PC-9 (cell line): ENCODE data around the gene PSME4. TPM values are rescaled to one million over a fixed set of nuclear protein-coding genes. Genes with fewer than 3 reads are reported as not detected.

Experiments
- BruUV-seq: library from RNA; stranded (reverse); fragments of 400-500 nt; replicated peaks from 2 replicates; lab custom pipeline; 2021; lab: Mats Ljungman, UMichigan
- CTCF ChIA-PET: fragments of 300-600 bp; sonication (Branson Sonifier 250); formaldehyde crosslinking; loops from one replicate; lab custom pipeline; 2022; ENCODE audit warnings: antibody characterized with exemption; lab: Charles Lee
- POLR2A ChIA-PET: fragments of 300-600 bp; sonication (Branson Sonifier 250); formaldehyde crosslinking; loops from one replicate; lab custom pipeline; 2022; ENCODE audit warnings: antibody characterized with exemption; ENCODE audit not compliant: unreplicated experiment; lab: Charles Lee
- DNase-seq, 2 experiments: peaks; one replicate each; pipeline versions ENCODE4 v3.0.0 to v3.0.0-alpha.2; 2015 to 2022; ENCODE audit warnings: mixed read lengths in 1 of 2
- H2AFZ ChIP-seq: fragments of 200-600 bp; sonication (generic); 2 replicates; pipeline ENCODE4 v1.8.1; 2017; ENCODE audit warnings: antibody characterized with exemption
- H3F3A ChIP-seq: fragments of 200-600 bp; sonication (generic); 2 replicates; pipeline ENCODE4 v1.8.1; 2017; ENCODE audit warnings: antibody characterized with exemption, mild to moderate bottlenecking, low read depth; ENCODE audit not compliant: insufficient read depth
- H3K27ac ChIP-seq: fragments of 200-600 bp; sonication (generic); 2 replicates; pipeline ENCODE4 v1.6.1; 2016; ENCODE audit warnings: mixed run types
- H3K27me3 ChIP-seq: fragments of 200-600 bp; sonication (generic); 2 replicates; pipeline ENCODE4 v1.6.1; 2016; ENCODE audit warnings: low read depth, mixed run types; ENCODE audit not compliant: insufficient read depth
- H3K36me3 ChIP-seq: fragments of 200-600 bp; sonication (generic); 2 replicates; pipeline ENCODE4 v1.6.1; 2016; ENCODE audit warnings: low read depth, mixed run types
- H3K4me1 ChIP-seq: fragments of 200-600 bp; sonication (generic); replicated peaks from 2 replicates; pipeline ENCODE4 v1.6.1; 2016; ENCODE audit warnings: mixed run types; ENCODE audit not compliant: insufficient read depth
- H3K4me2 ChIP-seq: fragments of 200-600 bp; sonication (generic); 2 replicates; pipeline ENCODE4 v1.6.1; 2017; ENCODE audit warnings: mixed run types
- H3K4me3 ChIP-seq: fragments of 200-600 bp; sonication (generic); 2 replicates; pipeline ENCODE4 v1.6.1; 2016; ENCODE audit warnings: mixed run types
- H3K79me2 ChIP-seq: fragments of 200-600 bp; sonication (generic); 2 replicates; pipeline ENCODE4 v1.6.1; 2017; ENCODE audit warnings: low read depth, mixed run types
- H3K9me2 ChIP-seq: fragments of 200-600 bp; sonication (generic); 2 replicates; pipeline ENCODE4 v1.8.1; 2017; ENCODE audit warnings: mild to moderate bottlenecking; ENCODE audit not compliant: insufficient read depth
- H3K9me3 ChIP-seq: fragments of 200-600 bp; sonication (generic); 2 replicates; pipeline ENCODE4 v1.8.1; 2016; ENCODE audit warnings: low read depth; ENCODE audit not compliant: insufficient read depth
- H4K20me1 ChIP-seq: fragments of 200-600 bp; sonication (generic); 2 replicates; pipeline ENCODE4 v1.8.1; 2017; ENCODE audit not compliant: insufficient read depth
- EZH2 ChIP-seq: fragments of 200-600 bp; sonication (generic); IDR thresholded peaks from 2 replicates; pipeline ENCODE4 v1.8.0; 2017; ENCODE audit warnings: antibody characterized with exemption, low read depth
- intact Hi-C: fragments of 100-400 bp; cut with micrococcal nuclease; formaldehyde crosslinking; loops from one replicate; pipeline ENCODE4 v1.10.0; 2022; ENCODE audit not compliant: unreplicated experiment
- total RNA-seq: library from RNA; stranded (reverse); gene quantifications from 2 replicates; pipeline ENCODE4 v1.2.3, GENCODE V29; 2021
- TF ChIP-seq, protein P1 (sequence below): fragments of 200-600 bp; sonication (generic); conservative IDR thresholded peaks from 2 replicates; pipeline ENCODE4 v1.6.1; 2017; ENCODE audit warnings: mixed run types, antibody characterized with exemption, mild to moderate bottlenecking, moderate library complexity

PSME4 gene
- total RNA-seq, 1 experiment from 2014 or later = 99.5 TPM

- no peak for DNase-seq
- H3K4me3 ChIP-seq = no peak overlapping the region
- no peaks in the 10 kb centered on the region for H3K27me3 ChIP-seq
- H3K4me2 ChIP-seq = no peak overlapping the region
- H3F3A ChIP-seq = no peaks in the 10 kb centered on the region
- H3K4me1 ChIP-seq = no peaks in the 10 kb centered on the region
- TF ChIP-seq, protein P1, sequence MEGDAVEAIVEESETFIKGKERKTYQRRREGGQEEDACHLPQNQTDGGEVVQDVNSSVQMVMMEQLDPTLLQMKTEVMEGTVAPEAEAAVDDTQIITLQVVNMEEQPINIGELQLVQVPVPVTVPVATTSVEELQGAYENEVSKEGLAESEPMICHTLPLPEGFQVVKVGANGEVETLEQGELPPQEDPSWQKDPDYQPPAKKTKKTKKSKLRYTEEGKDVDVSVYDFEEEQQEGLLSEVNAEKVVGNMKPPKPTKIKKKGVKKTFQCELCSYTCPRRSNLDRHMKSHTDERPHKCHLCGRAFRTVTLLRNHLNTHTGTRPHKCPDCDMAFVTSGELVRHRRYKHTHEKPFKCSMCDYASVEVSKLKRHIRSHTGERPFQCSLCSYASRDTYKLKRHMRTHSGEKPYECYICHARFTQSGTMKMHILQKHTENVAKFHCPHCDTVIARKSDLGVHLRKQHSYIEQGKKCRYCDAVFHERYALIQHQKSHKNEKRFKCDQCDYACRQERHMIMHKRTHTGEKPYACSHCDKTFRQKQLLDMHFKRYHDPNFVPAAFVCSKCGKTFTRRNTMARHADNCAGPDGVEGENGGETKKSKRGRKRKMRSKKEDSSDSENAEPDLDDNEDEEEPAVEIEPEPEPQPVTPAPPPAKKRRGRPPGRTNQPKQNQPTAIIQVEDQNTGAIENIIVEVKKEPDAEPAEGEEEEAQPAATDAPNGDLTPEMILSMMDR = no peak
- TF ChIP-seq EZH2 = no peak
- no peak overlapping the region for H3K27ac ChIP-seq
- ChIA-PET POLR2A (no interaction called here), CTCF (no interaction called here)
- no TSS peak for BruUV-seq
- no peaks in the 10 kb centered on the region for H3K9me2 ChIP-seq
- intact Hi-C loops = no loop called here
- no peaks in the 10 kb centered on the region for H3K36me3 ChIP-seq
- no peaks in the 10 kb centered on the region for H4K20me1 ChIP-seq
- no peaks in the 10 kb centered on the region for H3K9me3 ChIP-seq
- no peak overlapping the region for H2AFZ ChIP-seq
- no peaks in the 10 kb centered on the region for H3K79me2 ChIP-seq
These were observed 29.7 kb upstream of the PSME4 start for GRCh38 chr2:54000524-54000923.

GRCh38 chr2:54000122-54000521 is 29.3 kb upstream of the PSME4 start:
- Histone ChIP-seq H4K20me1 (no peaks in the 10 kb centered on the region), H3K4me2 (no peak overlapping the region), H3K27me3 (no peaks in the 10 kb centered on the region), H2AFZ (no peak overlapping the region), H3K4me1 (no peaks in the 10 kb centered on the region), H3K4me3 (no peak overlapping the region), H3K36me3 (no peaks in the 10 kb centered on the region), H3K9me2 (no peaks in the 10 kb centered on the region), H3K79me2 (no peaks in the 10 kb centered on the region), H3K27ac (no peak overlapping the region), H3F3A (no peaks in the 10 kb centered on the region), H3K9me3 (no peaks in the 10 kb centered on the region)
- intact Hi-C loops = no loop called here
- ChIA-PET CTCF (no interaction called here), POLR2A (no interaction called here)
- no TSS peak for BruUV-seq
- no peak for TF ChIP-seq EZH2
- TF ChIP-seq, protein P1 = no peak
- no peak for DNase-seq

DNA sequence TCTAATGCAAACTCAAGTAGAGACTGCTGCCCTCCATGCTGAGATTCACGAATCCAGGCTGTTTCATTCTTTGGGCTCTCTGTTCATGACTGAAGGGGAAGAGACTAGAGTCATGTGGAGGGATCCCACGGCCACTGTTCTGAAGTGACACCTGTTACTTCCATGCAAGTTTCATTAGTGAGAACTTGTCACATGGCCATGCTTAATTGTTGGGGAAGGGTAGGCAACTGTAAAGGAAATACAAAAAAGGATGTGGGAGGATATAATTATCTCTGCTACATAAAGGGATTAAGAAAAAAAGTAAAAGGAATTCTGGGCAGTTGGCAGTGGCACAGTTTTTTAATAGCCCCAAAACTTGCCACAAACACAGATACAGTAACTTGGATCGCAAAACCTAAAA is 28.0 kb upstream of the PSME4 start:
- H3K36me3 ChIP-seq = no peaks in the 10 kb centered on the region
- BruUV-seq = no TSS peak
- no peaks in the 10 kb centered on the region for H3K79me2 ChIP-seq
- H3K27me3 ChIP-seq = no peaks in the 10 kb centered on the region
- ChIA-PET CTCF (no interaction called here), POLR2A (interaction anchor here (0.7 kb wide), 1 partner anchor 22 kb away, joined by 4 read pairs; no protein-coding TSS in a partner anchor)
- H3K4me3 ChIP-seq = no peak overlapping the region
- intact Hi-C loops = no loop called here
- no peak overlapping the region for H2AFZ ChIP-seq
- no peak overlapping the region for H3K27ac ChIP-seq
- no peaks in the 10 kb centered on the region for H3K9me3 ChIP-seq
- TF ChIP-seq EZH2 = no peak
- TF ChIP-seq, protein P1 = no peak
- H3K4me2 ChIP-seq = no peak overlapping the region
- H3F3A ChIP-seq = no peaks in the 10 kb centered on the region
- no peaks in the 10 kb centered on the region for H3K9me2 ChIP-seq
- H3K4me1 ChIP-seq = no peaks in the 10 kb centered on the region
- no peak for DNase-seq
- H4K20me1 ChIP-seq = no peaks in the 10 kb centered on the region
